GM18508 (cell line): ENCODE results near the gene LRRC28.

ENCODE experiments used
- ATAC-seq: cut with Tn5 transposase; IDR thresholded peaks from one replicate; pipeline ENCODE4 v1.9.1; 2021; ENCODE audit warnings: moderate number of reproducible peaks; ENCODE audit not compliant: insufficient read depth, unreplicated experiment

LRRC28 gene

DNA sequence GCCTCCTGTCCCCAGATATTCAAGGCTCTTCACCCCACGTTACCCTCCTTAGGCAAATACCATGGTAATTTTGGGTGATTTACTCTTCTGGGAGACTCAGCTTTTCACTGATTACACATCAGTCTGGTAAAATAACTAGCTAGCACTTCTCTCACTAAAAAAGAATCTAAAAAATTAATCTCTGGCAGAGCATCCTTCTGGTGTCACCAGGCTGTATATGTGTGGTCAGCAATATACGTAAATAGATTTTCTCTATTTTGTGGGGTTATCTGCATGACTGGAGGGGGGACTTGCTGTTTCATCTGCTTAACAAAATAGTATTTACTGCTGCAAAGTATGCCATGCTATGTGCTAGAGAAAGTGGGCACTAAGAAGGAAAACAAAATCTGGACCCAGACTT, 45.1 kb downstream of the LRRC28 start:
- no peak for ATAC-seq

DNA sequence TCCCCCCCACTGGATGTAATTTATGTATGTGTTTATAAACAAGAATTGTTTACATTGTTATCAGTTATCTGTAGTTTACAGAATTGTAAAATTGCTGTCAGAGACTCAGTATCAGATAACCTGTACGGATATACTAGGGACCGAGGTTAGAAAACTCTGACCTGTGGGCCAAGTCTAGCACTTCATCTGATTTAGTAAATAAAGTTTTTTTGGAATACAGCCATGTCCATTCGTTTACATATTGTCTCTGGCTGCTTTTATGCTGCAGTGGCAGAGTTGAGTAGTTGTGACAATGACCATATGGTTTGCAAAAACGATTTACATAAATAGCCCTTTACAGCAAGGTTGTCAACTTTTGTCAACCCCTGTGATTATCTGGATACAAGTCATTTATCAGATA, 52.6 kb downstream of the LRRC28 start:
- ATAC-seq = no peak

DNA sequence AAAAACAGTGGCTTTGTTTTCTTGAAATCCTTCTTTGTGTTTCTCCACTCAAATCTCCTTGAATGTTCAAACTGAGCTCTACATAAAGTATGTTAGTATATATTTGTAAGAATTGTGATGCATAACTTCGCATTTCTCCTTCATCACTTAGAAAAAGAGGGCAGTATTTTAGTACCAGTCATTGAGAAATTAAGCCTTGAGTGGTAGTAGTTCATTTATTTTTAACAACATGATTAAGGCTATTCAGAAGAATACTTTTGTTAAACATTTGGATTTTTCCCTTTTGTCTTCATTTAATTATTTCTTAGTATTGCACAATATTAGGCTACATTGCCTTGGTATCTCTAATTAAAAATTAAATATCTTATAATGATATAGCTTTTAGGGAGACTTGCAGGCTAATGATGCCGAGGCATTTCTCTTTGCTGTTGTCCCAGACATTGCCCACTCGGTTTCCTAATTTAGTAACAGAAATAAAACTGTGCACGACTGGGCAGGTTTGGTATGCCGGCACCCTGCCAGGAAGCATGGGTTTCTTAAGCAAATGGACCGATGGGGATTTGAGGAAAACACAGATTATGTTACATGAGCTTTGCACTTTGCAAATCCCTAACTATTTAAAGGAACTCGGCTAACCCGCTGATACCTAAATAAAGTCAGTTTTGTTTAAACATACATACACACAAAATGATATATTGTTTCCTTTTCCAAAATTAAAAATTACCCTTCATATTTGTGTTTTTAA, 54.7 kb downstream of the LRRC28 start:
- no peak for ATAC-seq

DNA sequence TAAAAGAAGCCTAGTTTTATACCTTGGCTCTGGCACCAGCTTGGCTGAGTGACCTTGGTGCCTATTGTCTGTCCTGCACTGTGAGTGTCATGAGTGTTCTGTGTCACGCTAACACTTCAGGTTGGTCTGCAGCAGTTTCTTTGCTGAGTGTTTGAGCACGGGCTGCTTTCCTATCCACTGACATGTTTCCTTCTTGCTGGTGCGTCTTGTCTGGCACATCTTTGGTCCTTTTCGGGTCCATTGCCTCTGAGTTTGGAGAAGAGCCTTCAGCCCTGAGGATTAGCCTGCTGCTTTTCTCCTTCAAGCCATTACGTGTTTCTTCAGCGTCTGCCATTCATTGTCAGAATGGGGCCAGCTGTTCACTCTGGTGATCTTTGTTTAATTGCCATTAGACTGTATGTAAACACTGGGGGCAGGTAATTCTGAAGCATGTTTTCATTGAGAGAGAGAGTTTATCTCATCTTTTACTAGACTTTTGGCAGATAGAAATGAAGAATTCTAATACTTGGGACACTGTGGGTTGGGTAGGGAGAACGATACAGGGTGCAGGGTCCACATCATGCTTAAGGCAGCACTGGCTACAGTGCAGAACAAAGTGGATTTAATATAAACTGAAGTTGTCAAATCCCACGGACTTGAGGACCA, 55.5 kb downstream of the LRRC28 start:
- ATAC-seq = no peak

DNA sequence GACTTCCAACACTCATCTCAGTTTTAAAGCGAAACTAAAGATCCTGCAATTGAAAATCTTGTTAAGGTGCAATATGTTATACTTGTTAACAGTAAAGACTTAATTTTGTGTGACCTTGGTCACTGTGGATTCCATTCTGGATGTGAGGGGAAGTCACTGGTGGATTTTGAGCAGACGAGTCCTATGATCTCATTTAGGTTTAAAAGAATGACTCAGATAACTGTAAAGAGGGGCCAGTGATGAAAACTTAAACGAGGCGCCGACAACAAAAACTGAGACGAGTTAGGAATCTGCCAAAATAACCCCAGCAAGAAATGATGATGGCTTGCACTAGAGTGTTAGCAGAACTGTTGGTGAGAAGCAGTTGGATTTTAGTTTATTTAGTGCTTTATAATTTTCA, 56.5 kb downstream of the LRRC28 start:
- no peak for ATAC-seq

DNA sequence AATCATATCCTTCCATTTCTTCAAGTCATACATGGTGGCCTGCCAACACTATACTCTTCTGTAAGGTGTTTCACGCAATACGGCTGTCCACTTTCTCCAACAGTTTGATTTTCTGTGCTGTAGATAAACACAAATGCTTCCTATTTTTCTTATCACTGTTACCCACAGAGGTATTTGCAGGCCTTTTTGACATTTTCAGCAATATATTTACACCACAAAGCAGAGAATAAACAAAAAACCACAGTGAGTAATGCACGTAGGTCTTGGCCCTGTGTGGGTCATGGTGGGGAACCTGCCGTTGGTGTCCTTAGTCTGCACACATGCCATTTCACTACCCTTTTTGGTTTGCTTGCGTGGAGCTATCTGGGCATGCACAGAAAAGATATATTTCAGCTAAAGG, 59.5 kb downstream of the LRRC28 start:
- ATAC-seq = no peak

DNA sequence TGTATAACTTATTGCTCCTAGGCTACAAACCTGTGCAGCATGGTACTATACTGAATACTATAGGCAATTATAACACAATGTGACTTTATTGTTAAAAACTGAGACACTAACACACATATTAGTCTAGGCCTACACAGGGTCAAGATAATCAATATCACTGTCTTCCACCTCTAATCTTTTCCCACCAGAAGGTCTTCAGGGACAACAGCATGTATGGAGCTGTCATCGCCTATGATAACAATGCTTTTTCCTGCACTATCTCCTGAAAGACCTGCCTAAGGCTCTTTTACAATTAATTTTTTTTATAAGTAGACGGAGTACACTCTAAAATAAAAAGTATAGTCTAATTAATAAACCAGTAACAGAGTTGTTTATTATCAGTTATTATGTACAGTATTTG, 60.9 kb downstream of the LRRC28 start:
- ATAC-seq = no peak

DNA sequence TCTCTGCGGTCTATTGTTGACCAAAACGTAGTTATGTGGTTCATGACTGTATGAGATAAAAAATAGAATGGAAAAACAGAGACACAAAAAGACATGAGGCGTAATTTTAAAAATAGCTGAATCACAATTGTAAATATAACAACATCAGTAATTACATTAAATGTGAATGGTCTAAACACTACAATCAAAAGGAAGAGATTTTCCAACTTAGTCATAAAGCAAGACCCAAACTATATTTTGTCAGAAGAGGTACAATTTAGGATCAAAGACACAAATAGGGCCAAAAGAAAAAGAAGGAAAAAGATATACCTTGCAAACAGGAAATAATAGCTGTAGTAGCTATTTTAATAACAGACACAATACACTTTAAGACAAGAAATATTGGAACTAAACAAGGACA, 61.5 kb downstream of the LRRC28 start:
- no peak for ATAC-seq

DNA sequence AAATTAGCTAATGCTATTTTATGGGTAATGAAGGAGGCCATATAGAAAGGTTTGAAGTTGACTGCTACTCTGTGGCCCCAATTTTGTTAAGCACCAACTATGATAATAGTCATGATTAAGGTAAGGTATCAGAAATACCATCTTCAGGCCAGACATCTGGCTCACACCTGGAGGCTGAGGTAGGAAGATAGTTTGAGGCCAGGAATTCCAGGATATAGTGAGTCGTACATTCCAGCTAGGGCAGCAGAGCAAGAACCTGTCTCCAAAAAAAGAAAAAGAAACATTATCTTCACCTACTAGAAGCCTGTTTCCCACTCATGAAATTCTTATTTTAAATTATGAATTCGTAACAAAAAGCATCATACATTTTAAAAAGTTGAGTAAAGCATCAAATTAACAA, 64.4 kb downstream of the LRRC28 start:
- ATAC-seq = no peak

DNA sequence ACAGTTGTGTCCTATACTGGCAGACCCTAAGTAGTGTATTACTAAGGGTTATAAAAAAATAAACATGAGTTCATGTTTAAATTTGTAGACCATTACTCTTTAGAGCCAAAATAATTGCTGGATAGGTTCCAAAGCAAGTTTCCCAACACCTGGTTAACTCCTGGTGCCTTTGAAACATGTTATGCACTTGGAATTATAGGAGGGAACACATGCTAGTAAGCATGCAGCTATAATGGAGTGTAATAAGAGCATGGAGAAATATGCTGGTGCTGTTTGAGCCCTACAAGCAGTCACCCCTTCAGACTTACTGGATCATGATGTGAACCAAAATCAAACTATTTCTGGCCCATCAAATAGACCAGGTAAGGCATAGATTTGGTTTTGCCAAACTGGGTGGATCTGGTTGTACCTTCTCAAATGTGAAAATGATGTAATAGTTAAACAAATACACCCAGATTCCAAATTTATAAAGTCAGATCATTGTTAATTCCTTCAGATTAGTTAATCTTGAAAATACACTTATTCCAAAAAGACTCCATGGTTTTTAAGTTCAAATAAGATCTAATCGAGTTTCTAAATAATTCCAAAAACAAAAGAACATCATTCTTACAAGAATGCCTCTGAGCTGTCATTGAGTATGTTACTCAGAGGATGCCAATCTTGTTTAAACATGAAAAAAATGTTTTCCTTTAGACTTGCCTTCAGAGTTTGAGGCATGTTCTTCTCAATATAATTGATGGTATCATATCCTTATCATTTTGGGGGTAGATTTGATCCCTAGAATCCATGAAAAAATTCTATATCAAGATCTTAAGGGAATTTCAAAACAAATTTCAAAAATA, 69.3 kb downstream of the LRRC28 start:
- no peak for ATAC-seq

DNA sequence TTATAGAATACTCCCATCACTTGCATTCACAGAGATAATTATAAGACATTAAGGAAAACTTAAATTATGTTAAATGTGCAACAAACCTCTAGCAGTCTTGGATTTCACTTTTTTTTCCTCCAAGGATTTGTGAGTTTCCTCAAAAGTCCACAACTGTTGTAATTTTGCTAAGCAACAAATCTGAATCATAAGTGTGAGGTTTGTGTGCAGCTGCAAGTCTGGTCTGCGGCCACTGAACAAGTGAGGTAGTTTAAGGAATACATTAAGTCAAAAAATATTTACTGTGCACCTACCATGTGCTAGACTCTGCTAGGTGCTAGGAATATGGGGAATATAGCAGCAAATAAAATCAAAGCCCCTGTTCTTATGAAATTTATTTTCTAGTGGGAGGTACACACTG, 70.2 kb downstream of the LRRC28 start:
- no peak for ATAC-seq

DNA sequence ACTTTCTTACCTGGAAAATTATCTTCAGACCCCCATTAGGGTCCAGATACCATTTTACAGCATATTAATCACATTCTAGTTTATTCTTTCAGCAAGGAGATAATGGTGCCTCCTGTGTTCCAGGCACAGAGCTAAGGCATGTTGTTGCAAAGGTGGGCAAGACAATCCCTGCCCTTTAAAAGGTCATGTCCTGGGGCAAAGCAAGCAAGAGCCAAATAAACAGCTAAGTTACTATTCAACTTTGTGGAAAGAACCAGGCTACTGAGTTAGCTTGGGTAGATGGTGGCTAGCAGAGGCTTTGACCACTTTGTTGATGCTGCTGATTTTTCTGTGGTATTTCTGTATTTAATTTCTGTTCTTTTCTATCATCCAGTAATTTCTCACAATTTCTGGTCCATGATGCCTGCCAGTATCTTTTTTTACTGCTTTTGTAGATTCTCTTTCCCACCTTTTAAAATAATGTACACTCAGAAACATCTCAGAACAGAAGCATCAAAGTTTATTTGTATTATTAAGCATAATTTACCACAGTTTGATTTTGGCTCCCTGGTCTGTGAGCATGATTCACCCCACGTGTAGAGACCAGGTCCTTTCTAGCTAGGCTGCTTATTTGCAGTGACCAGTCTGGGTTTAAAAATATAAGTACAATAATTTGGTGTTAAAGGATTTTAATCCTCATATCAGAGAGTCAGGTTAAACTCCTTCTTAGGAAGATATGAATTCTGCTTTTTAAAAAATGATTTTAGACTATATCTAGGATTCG, 71.5 kb downstream of the LRRC28 start:
- ATAC-seq = no peak

DNA sequence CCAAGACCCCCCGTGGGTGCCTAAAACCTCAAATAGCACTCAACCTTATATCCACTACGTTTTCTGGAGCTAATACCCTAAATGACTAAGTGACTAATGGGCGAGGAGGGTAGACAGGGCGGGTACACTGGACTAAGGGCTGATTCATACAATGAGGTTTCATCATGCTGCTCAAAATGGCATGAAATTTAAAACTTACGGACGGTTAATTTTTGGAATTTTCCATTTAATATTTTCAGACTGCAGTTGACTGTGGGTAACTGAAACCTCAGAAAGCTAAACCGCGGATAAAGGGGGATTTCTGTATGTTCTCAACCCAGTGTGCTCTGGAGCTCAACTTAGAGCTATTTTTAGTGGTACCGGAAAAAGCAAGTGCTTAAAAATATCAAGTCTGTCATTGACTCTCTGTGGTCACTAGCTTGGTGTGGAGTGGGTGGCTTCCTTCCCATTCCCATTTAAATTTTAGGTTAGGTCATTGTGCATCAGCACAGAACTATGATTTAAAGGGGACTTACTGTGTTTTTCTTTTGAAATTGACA, 72.9 kb downstream of the LRRC28 start:
- ATAC-seq = peak; percentile 42

DNA sequence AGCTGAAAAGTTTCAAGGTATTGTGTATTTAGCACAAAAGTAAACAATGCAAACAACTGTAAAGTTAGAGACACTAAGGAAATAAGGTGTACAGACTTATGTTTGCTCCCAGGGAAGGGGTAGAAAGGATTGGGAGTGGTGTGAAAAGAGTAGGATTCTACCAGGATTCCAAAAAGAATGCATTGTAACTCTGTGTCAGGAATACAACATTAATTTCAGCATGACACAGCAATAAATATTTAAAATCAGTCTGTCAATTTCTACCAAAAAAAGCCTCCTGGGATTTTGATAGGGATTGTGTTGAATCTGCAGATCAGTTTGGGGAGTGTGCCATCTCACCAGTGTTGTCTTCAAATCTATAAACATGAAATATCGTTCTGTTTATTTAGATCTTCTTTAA, 73.4 kb downstream of the LRRC28 start:
- ATAC-seq = no peak

DNA sequence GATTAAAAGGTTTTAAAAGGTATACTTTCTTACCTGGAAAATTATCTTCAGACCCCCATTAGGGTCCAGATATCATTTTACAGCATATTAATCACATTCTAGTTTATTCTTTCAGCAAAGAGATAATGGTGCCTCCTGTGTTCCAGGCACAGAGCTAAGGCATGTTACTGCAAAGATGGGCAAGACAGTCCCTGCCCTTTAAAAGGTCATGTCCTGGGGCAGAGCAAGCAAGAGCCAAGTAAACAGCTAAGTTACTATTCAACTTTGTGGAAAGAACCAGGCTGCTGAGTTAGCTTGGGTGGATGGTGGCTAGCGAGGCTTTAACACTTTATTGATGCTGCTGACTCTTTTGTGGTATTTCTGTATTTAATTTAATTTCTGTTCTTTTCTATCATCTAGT, 75.0 kb downstream of the LRRC28 start:
- ATAC-seq = no peak

DNA sequence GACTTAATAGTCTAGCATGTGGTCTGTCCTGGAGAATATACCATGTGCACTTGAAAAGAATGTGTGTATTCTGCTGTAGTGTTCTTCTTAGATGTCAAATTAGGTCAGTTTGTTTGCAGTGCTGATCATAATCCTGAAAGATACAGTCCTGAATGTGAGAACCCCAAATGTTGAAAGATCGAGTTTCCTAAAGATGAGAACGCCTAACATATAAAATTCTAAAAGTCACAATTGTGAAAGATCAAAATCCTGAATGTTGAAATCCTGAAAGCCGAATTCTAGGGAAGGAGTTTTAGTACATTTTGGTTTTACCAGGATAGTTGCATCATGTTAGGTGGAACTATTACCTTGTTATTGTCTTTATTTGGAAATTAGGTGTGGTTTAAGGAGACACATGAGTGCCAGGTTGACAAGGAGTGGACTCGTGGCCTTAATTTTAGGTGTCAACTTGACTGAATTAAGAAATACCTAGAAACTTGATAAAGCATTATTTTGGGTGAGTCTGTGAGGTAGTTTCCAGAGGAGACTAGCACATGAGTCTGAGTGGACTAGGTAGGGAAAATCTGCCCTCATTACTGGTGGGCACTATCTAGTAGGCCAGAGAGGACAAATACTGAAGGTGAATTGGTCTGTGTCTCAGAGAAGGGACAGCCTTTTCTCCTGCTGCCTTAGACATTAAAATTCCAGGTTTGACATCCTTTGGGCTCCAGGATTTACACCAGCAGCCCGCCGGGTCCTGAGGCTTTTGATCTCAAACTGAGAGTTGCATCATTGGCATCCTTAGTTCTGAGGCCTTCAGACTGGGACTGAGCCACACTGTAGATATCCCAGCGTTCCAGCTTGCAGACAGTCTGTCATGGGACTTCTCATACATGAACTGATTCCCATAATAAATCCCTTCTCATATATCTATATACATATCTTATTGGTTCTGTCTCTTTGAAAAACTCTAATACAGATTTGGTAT, 77.1 kb downstream of the LRRC28 start:
- ATAC-seq = no peak

DNA sequence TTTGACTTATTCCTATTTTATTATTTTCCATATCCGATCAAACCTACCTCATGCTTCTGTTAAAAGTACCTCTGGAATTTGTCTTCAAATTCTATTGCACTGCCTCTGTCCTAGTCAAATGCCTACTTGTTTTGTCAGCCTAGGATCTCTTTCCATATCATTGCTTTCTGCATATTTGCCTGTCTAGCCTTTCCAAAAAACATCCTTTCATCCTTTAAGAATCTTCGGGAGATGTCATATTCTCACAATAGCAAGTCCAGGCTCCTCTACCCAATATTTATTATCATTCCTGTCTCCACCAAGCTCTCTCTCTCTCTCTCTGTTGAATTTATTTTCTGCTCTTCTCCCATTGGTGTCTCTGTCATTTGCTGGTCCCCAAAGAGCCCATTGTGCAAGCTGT, 80.1 kb downstream of the LRRC28 start:
- no peak for ATAC-seq

DNA sequence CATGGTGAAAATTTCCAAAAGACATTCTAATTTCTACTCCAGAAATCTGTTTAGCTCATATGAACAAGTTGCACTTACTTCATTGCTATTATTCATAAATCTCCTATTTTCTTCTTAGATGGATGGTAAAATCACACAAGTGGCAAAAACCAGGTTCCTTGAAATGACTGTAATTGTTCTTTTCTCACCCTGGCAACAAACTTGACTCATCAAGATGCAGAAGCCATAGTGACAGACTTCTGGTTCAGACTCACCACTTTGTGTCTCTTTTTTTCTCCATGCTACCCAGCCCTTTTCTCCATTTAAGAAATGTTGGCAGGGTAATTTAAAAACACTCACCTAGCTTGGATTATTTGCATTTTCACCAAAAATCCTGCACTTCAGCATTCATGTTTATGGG, 82.1 kb downstream of the LRRC28 start:
- ATAC-seq = no peak

DNA sequence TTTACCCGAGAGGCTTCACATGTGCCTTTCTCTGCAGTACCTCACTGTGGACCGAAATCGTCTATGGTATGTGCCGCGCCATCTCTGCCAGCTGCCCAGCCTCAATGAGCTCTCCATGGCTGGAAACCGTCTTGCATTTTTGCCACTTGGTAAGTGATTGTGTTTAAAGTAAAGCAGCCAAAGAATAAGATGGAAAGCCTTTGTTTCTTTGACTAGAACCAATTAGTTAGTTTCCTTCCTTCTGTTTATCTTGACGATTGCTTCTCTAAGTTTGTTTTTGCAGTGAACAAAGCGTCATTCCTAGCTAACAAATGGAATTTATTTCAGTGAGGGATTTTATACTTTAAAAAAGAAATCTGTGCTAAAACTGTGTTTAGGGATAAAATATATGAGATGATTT, 82.7 kb downstream of the LRRC28 start:
- no peak for ATAC-seq
